ENCODE data around the gene CYP26B1.

DNA sequence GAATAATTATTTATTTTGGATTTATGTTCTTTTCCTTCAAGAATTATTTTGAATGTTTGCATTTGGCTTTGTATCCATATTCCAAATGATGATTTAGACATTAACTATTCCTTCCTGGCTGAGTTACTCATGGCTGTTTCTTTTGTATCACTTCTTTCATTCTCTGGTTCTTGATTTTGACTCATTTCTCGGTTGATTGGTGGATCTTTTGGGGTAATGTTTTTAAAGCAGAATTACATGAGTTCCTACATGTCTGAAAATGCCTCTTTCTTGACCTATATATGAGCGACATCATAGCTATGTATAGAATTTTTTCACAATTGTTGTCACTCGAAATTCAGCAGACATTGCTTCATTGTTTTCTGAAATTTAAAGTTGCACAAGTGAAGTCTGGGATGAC lies 39.5 kb downstream of the CYP26B1 start:
- TF ChIP-seq, protein P1, sequence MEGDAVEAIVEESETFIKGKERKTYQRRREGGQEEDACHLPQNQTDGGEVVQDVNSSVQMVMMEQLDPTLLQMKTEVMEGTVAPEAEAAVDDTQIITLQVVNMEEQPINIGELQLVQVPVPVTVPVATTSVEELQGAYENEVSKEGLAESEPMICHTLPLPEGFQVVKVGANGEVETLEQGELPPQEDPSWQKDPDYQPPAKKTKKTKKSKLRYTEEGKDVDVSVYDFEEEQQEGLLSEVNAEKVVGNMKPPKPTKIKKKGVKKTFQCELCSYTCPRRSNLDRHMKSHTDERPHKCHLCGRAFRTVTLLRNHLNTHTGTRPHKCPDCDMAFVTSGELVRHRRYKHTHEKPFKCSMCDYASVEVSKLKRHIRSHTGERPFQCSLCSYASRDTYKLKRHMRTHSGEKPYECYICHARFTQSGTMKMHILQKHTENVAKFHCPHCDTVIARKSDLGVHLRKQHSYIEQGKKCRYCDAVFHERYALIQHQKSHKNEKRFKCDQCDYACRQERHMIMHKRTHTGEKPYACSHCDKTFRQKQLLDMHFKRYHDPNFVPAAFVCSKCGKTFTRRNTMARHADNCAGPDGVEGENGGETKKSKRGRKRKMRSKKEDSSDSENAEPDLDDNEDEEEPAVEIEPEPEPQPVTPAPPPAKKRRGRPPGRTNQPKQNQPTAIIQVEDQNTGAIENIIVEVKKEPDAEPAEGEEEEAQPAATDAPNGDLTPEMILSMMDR (conservative IDR thresholded peaks at IDR 0.05; ENCODE audit: low read depth, low read length): no peak
- TF ChIP-seq EZH2 (IDR thresholded peaks at IDR 0.05; ENCODE audit: low read length, unreplicated experiment): no peak

Measured in PC-3 (cell line).